Activated CD8-positive, alpha-beta T cell treated with anti-CD3 and anti-CD28 coated beads, Interleukin-2, amount 10 ng/mL, durations not matched to agents 7 days and 5 days (primary cell): Measurements from ENCODE around the gene CLSTN1. TPM values are rescaled to one million over a fixed set of nuclear protein-coding genes. Genes with fewer than 3 reads are reported as not detected.

Experiments used
- ATAC-seq: fragments of 150-1000 bp; cut with Tn5 transposase; one replicate; pipeline ENCODE4 v1.10.0; 2021; ENCODE audit warnings: moderate library complexity
- CTCF ChIA-PET: fragments of 350-600 bp; sonication (Branson Sonifier 250); formaldehyde crosslinking; loops from one replicate; lab custom pipeline; 2021; ENCODE audit warnings: antibody characterized with exemption; lab: Charles Lee
- POLR2A ChIA-PET: fragments of 350-600 bp; sonication (Branson Sonifier 250); formaldehyde crosslinking; loops from one replicate; lab custom pipeline; 2021; ENCODE audit warnings: antibody characterized with exemption; lab: Charles Lee
- DNase-seq: peaks from one replicate; pipeline ENCODE4 v3.0.0-alpha.2; 2020
- H3K27ac Mint-ChIP-seq: one replicate; pipeline ENCODE4 v1.8.0; 2021; ENCODE audit warnings: mild to moderate bottlenecking, mixed read lengths
- H3K27me3 Mint-ChIP-seq: one replicate; pipeline ENCODE4 v1.8.0; 2021; ENCODE audit warnings: low read depth, mixed read lengths
- H3K36me3 Mint-ChIP-seq: one replicate; pipeline ENCODE4 v1.8.0; 2021; ENCODE audit warnings: low read depth, mixed read lengths
- H3K4me1 Mint-ChIP-seq: one replicate; pipeline ENCODE4 v1.8.0; 2021; ENCODE audit warnings: low read depth, mixed read lengths
- H3K4me3 Mint-ChIP-seq: one replicate; pipeline ENCODE4 v1.8.0; 2021; ENCODE audit warnings: mild to moderate bottlenecking, mixed read lengths
- H3K9me3 Mint-ChIP-seq: one replicate; pipeline ENCODE4 v1.8.0; 2022; ENCODE audit warnings: mixed read lengths; ENCODE audit not compliant: insufficient read depth
- total RNA-seq, 2 experiments: library from RNA; stranded (reverse); gene quantifications; one replicate each; pipeline ENCODE4 v1.2.3, GENCODE V29; 2021

The CLSTN1 gene
- total RNA-seq, 2 experiments from 2014 or later = 91.1 to 96.8 TPM

DNA sequence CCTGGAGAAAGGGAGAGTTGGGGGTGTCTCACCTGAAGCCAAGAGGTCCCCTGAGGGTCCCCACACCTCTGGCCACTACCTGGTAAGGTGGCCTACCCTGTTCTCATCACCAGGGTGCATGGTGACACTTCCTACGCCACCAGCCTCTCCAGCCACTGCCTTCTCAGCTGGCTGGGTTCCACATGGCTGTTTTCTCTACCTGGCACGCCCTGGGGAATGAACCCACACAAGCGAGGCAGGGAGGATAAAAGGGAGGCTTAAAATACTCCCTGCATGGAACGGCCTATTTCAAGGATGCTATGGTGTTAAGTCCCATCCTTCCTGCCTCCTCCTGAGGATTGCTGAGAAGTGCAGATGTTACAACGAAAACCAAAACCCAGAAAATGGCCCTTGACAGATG is 87.5 kb downstream of the CLSTN1 start:
- ATAC-seq (no peak), DNase-seq (no peak)
- Mint-ChIP-seq H3K4me3 (no peak overlapping the region), H3K4me1 (peaks cover 60% of the 10 kb centered on the region), H3K27me3 (no peaks in the 10 kb centered on the region), H3K27ac (peak overlapping the region; percentile 43), H3K9me3 (no peaks in the 10 kb centered on the region), H3K36me3 (peaks cover 70% of the 10 kb centered on the region)
- POLR2A ChIA-PET = no interaction called here
- CTCF ChIA-PET = no interaction called here

DNA sequence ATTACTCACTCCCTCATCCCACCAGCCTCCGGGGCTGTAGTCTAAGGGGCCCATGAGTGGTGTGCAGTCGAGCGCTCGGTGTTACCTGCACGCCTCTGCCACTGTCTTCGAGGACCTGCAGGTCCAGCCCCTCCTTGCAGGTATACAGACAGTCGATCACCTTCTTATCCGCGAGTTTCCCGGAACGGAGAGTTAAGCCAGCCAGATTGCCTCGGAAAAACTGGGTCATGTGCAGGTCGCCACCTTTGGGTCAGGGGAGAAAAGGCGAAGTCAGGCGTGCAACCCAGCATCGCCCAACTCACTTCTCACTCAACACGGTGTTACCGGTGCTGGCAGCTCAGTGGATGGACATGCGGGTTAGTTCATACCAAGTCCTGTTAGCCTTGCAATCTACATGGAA is 88.0 kb downstream of the CLSTN1 start:
- Mint-ChIP-seq H3K27ac (peak overlapping the region; percentile 43), H3K36me3 (peaks cover 70% of the 10 kb centered on the region), H3K27me3 (no peaks in the 10 kb centered on the region), H3K9me3 (no peaks in the 10 kb centered on the region), H3K4me1 (peaks cover 63% of the 10 kb centered on the region), H3K4me3 (no peak overlapping the region)
- ChIA-PET POLR2A (no interaction called here), CTCF (interaction anchor here (0.9 to 1.6 kb wide), 2 partner anchors 109 to 133 kb away, joined by 3 to 5 read pairs; no protein-coding TSS in a partner anchor)
- DNase-seq = no peak
- no peak for ATAC-seq

DNA sequence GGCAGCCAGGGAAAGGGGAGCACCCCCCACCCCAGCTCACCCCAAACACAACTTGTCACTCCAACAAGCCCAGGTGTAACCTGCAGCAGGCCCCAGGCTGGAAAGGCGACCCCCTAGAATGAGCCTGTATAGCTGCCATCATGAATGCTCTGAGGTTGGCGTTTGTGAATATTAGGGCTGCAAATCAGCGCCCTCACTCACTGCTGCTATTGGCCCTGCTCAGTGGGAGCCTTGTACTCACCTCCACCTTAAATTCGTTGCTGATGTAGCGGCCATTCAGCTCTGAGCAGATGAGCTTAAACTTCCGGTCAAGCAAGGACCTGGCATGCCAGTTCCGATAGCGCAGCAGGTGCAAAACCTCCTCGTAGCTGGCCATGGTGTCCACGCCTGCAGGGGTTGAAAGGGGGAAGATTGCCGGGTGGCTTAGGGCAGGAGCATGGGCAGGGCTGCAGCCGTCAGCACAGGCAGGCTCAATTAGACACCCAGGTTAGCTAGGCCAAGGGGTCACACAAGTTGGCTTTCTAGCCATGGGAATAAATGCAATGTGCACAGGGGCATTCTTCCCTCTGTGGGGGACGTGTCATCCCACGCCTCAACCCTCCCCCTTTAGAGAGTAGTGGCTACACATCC is 90.5 kb downstream of the CLSTN1 start:
- POLR2A ChIA-PET = interaction anchor here (1.2 kb wide), 1 partner anchor 12 kb away, joined by 4 read pairs; no protein-coding TSS in a partner anchor
- no peaks in the 10 kb centered on the region for H3K9me3 Mint-ChIP-seq
- no peaks in the 10 kb centered on the region for H3K27me3 Mint-ChIP-seq
- peaks cover 86% of the 10 kb centered on the region for H3K4me1 Mint-ChIP-seq
- CTCF ChIA-PET = interaction anchor here (2.8 kb wide), 1 partner anchor 117 kb away, joined by 7 read pairs; no protein-coding TSS in a partner anchor
- no peak for ATAC-seq
- DNase-seq = no peak
- H3K36me3 Mint-ChIP-seq = peaks cover 77% of the 10 kb centered on the region
- peak overlapping the region; percentile 69 for H3K27ac Mint-ChIP-seq
- no peak overlapping the region for H3K4me3 Mint-ChIP-seq

DNA sequence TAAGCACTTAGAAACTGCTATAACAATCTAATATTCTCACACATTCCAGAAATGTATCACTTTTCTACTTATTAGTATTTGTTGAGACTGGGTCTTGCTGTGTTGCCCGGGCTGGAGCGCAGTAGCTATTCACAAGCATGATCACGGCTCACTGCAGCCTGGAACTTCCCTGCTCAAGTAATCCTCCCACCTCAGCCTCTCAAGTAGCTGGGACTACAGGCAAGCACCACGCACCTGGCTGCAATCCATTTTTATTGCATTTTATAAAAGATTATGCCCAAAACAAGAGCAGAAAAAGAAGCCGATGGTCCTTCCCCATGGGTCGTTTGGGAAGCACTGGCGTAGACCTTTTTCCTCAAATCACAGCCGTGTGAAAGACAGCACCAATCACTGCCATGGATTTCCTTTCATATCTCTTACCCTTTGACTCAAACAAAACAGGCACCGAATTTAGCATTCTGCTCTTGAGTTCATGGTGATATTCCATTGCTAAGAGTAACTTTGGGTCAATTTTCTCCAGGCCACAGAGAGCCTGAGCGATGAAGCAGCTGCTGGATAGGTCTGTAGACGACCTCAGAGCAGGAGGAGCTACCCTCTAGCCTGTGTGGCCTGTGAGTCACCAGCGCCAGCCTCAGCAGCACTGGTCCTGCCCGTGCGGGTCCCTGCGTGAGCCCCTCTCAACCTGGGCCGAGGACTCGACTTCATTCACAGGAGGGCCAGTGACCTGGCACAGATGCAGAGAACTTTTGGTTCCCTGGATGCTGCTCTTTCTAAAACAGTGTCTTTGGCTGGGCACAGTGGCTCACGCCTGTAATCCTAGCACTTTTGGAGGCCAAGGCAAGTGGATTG is 91.4 kb downstream of the CLSTN1 start:
- Mint-ChIP-seq H3K9me3 (no peaks in the 10 kb centered on the region), H3K4me1 (peaks cover 87% of the 10 kb centered on the region), H3K27ac (peak overlapping the region; percentile 86), H3K4me3 (peak overlapping the region; percentile 15), H3K36me3 (peaks cover 79% of the 10 kb centered on the region), H3K27me3 (no peaks in the 10 kb centered on the region)
- CTCF ChIA-PET = interaction anchor here (2.8 kb wide), 1 partner anchor 116 kb away, joined by 7 read pairs; no protein-coding TSS in a partner anchor
- DNase-seq (no peak), ATAC-seq (no peak)
- POLR2A ChIA-PET = interaction anchor here (1.2 kb wide), 1 partner anchor 11 kb away, joined by 4 read pairs; no protein-coding TSS in a partner anchor

DNA sequence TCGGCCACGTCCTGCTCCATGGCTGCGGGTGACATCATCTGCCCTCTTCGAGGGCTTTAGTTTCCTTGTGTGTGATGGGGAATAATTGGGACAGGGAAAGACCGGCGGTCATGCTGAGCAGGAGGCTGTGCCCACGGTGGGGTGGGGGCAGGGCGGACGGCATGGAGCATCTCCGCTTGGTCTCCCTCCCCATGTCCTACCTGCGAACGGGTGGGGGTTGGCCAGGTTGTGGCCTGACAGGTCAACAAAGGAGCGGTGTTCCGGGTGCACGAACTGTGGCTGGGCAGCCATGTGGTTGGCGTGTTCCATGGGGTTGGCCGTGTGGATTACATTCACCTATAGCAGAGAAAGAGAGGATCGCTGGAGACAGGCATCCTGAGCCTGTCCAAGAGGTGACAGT is 92.2 kb downstream of the CLSTN1 start:
- ChIA-PET CTCF (interaction anchor here (1.0 to 1.9 kb wide), 2 partner anchors 10 to 105 kb away, joined by 3 to 5 read pairs; no protein-coding TSS in a partner anchor), POLR2A (interaction anchor here (1.2 kb wide), 1 partner anchor 10 kb away, joined by 4 read pairs; no protein-coding TSS in a partner anchor)
- Mint-ChIP-seq H3K4me3 (peak overlapping the region; percentile 48), H3K9me3 (no peaks in the 10 kb centered on the region), H3K36me3 (peaks cover 83% of the 10 kb centered on the region), H3K27me3 (no peaks in the 10 kb centered on the region), H3K27ac (peak overlapping the region; percentile 86), H3K4me1 (peaks cover 89% of the 10 kb centered on the region)
- no peak for DNase-seq
- ATAC-seq = no peak

DNA sequence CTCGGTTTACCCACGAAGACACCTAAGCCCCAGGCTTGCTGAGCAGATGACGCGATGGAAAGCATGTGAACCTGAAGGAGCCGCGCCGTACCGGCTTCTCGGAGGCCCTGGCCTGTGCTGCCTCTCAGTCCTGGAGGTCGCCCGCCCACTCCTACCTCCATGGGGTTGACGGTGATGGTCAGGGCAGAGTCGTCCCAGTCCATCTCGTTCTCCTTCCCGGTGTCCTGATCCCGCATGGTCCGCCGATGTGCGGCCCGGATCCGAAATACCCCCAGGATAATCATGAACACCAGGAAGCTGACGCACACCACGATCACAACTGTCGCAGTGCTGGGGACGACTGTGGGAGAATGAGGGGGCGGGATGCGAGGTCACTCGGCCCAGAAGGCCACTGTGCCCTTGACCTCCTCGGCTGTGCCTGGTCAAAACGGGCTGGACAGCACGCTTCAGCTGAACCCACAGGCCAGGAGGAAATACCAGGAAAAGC is 92.7 kb downstream of the CLSTN1 start:
- no peak for DNase-seq
- H3K4me1 Mint-ChIP-seq = peaks cover 91% of the 10 kb centered on the region
- ChIA-PET CTCF (interaction anchor here (1.0 to 1.9 kb wide), 2 partner anchors 10 to 104 kb away, joined by 3 to 5 read pairs; no protein-coding TSS in a partner anchor), POLR2A (interaction anchor here (0.6 to 1.2 kb wide), 2 partner anchors 10 to 28 kb away, joined by 3 to 4 read pairs; no protein-coding TSS in a partner anchor)
- H3K27ac Mint-ChIP-seq = peak overlapping the region; percentile 87
- ATAC-seq = no peak
- H3K36me3 Mint-ChIP-seq = peaks cover 85% of the 10 kb centered on the region
- H3K4me3 Mint-ChIP-seq = peak overlapping the region; percentile 48
- H3K9me3 Mint-ChIP-seq = no peaks in the 10 kb centered on the region
- no peaks in the 10 kb centered on the region for H3K27me3 Mint-ChIP-seq

DNA sequence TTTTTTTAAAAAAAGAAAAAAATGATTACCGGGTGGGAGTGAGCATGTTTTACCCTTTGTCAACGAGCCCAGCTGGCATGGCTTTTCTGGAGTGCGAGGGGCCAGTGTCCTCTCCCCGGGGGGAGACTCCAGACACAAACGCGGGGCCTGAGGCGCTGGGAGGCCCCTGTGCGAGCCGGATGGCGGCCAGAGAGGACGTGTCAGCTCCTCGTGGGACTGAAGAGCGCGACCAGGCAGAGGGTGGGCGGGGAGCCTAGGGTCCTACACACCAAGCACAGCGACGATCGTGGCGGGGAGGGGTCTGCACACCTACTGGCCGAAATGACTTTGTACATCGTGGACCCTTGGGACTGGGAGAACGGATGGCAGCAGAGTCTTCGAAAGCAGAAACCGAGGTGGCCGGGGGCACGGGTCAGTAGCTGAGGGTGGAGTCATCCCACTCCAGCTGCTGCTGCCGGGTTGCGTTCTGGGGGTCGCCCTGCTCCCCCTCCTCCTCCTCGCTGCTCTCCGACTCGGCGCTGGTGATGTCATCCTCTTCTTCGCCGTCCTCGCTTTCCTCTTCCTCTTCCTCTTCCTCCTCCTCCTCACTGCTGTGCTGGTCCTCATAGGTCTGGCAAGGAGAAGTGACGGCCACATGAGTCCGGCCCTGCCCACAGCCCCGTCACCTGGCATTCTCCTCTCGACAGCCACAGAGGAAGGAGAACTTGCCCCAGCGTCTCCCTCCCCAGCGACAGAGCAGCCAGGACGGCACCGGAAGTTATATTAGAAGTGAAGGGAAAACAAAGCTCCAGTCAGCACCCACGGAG is 93.5 kb downstream of the CLSTN1 start:
- ChIA-PET CTCF (interaction anchor here (1.5 to 1.9 kb wide), 2 partner anchors 9 to 103 kb away, joined by 4 to 5 read pairs; no protein-coding TSS in a partner anchor), POLR2A (interaction anchor here (0.6 to 1.3 kb wide), 3 partner anchors 9 to 27 kb away, joined by 3 to 4 read pairs (median 4); no protein-coding TSS in a partner anchor)
- ATAC-seq = no peak
- H3K27ac Mint-ChIP-seq = peak overlapping the region; percentile 87
- H3K4me3 Mint-ChIP-seq = peak overlapping the region; percentile 38
- H3K9me3 Mint-ChIP-seq = no peaks in the 10 kb centered on the region
- H3K27me3 Mint-ChIP-seq = no peaks in the 10 kb centered on the region
- no peak for DNase-seq
- H3K36me3 Mint-ChIP-seq = peaks cover 79% of the 10 kb centered on the region
- peaks cover 83% of the 10 kb centered on the region for H3K4me1 Mint-ChIP-seq

DNA sequence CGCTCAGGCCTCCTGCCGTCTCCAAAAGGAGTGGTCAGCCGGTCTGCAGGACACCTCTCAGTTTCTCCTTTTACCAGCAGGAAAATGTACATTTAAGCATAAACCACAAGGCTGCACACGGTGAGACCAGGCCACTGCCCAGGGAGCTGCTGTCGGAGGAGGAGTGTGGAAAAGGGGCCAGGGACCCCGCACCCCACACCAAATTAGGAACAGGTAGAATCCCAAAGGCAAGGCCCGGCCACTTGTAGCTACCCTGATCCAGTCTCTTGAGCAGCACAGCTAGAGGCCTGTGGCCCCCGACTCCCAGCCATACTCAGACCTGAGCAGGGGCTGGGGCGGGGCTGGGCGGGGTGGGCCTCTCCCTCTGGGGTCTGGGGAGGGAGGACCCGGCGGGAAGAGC is 94.2 kb downstream of the CLSTN1 start:
- no peaks in the 10 kb centered on the region for H3K27me3 Mint-ChIP-seq
- peaks cover 84% of the 10 kb centered on the region for H3K4me1 Mint-ChIP-seq
- H3K27ac Mint-ChIP-seq = peak overlapping the region; percentile 96
- ATAC-seq (no peak), DNase-seq (no peak)
- POLR2A ChIA-PET = interaction anchor here (1.3 to 2.6 kb wide), 2 partner anchors 10 to 13 kb away, joined by 4 to 22 read pairs; no protein-coding TSS in a partner anchor
- peak overlapping the region; percentile 69 for H3K4me3 Mint-ChIP-seq
- H3K9me3 Mint-ChIP-seq = no peaks in the 10 kb centered on the region
- peaks cover 79% of the 10 kb centered on the region for H3K36me3 Mint-ChIP-seq
- CTCF ChIA-PET = interaction anchor here (1.5 kb wide), 1 partner anchor 103 kb away, joined by 4 read pairs; no protein-coding TSS in a partner anchor

DNA sequence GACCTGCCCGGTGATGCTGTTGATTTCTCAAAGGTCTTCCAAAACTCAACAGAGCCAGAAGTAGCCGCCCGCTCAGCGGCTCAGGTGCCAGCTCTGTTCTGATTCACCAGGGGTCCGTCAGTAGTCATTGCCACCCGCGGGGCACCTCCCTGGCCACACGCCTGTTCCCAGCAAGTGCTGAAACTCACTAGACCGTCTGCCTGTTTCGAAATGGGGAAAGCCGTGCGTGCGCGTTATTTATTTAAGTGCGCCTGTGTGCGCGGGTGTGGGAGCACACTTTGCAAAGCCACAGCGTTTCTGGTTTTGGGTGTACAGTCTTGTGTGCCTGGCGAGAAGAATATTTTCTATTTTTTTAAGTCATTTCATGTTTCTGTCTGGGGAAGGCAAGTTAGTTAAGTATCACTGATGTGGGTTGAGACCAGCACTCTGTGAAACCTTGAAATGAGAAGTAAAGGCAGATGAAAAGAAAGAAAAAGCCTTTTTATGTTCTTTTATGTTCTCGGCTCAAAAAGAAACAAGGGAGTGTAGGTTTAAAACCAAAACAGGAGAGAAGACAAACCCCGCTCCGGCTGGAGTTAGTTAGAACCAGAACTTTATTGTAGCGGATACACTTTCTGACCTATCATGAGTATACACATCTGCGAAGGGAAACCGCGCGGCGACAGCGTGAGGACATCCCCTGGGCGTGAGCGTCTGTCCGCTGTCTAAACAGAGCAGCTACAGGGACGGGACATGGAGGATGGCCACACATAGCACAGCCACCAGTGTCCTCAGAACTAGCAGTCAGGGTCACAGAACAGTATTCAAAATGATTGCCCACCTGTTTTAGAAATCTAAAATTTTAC is 95.1 kb downstream of the CLSTN1 start:
- ATAC-seq = peak; percentile 50
- peak; percentile 76 for DNase-seq
- H3K36me3 Mint-ChIP-seq = peaks cover 82% of the 10 kb centered on the region
- POLR2A ChIA-PET = interaction anchor here (1.2 to 2.6 kb wide), 3 partner anchors 9 to 74 kb away, joined by 4 to 22 read pairs (median 4); no protein-coding TSS in a partner anchor
- H3K27me3 Mint-ChIP-seq = no peaks in the 10 kb centered on the region
- H3K4me1 Mint-ChIP-seq = peaks cover 86% of the 10 kb centered on the region
- H3K4me3 Mint-ChIP-seq = peak overlapping the region; percentile 69
- H3K27ac Mint-ChIP-seq = peak overlapping the region; percentile 96
- no peaks in the 10 kb centered on the region for H3K9me3 Mint-ChIP-seq
- CTCF ChIA-PET = interaction anchor here (0.8 to 16.0 kb wide), 4 partner anchors 9 to 102 kb away, joined by 3 to 204 read pairs (median 4); no protein-coding TSS in a partner anchor
